Measurements from ENCODE around the gene PTCHD1. TPM values are rescaled to one million over a fixed set of nuclear protein-coding genes. Genes with fewer than 3 reads are reported as not detected.

Gene PTCHD1
- total RNA-seq, 4 donors from 2014 or later: 7.8 to 24.8 (median 9.6) TPM

DNA sequence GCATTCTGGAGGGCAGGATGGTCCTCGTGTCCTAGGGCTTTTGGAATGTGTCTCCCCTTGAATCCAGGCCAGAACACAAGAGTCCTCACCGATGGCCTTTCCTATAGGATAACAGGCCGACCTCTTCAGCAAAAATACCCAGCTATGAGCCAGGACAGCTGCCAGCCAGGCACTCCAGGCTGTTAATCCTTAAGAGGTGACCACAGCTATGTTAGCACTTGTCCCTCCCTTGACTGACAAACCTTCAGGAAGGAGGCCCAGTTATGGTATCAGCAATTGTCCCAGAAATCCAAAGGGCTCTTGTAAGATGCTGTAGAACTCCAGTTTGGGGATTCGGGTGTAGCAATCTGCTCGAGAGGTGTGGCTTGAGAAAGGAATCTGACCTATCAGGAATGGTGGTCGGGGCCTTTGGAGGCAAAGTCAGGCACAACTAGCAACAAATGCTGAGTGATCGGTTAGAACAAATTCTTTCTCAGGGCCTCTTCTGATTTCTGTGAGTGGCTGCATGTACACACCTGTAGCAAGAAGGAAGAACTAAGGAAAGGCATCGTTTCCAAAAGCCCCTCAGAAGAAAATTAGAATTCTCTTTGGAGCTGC lies 54.6 kb downstream of the PTCHD1 start:
- TF ChIP-seq, protein P1, sequence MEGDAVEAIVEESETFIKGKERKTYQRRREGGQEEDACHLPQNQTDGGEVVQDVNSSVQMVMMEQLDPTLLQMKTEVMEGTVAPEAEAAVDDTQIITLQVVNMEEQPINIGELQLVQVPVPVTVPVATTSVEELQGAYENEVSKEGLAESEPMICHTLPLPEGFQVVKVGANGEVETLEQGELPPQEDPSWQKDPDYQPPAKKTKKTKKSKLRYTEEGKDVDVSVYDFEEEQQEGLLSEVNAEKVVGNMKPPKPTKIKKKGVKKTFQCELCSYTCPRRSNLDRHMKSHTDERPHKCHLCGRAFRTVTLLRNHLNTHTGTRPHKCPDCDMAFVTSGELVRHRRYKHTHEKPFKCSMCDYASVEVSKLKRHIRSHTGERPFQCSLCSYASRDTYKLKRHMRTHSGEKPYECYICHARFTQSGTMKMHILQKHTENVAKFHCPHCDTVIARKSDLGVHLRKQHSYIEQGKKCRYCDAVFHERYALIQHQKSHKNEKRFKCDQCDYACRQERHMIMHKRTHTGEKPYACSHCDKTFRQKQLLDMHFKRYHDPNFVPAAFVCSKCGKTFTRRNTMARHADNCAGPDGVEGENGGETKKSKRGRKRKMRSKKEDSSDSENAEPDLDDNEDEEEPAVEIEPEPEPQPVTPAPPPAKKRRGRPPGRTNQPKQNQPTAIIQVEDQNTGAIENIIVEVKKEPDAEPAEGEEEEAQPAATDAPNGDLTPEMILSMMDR (IDR thresholded peaks at IDR 0.05): no peak
- TF ChIP-seq POLR2A (IDR thresholded peaks at IDR 0.05) (no peak), EP300 (IDR thresholded peaks at IDR 0.05) (no peak), POLR2AphosphoS5 (IDR thresholded peaks at IDR 0.05) (no peak)
- Histone ChIP-seq H3K4me1 (peaks cover 0 to 36% (median 0%) of the 10 kb centered on the region in 3 donors), H3K36me3 (no peaks in the 10 kb centered on the region), H3K27ac (no peak overlapping the region), H3K4me3 (no peak overlapping the region), H3K27me3 (no peaks in the 10 kb centered on the region), H3K9me3 (no peaks in the 10 kb centered on the region)
- WGBS, 2 donors (ENCODE audit: low coverage in 1 of 2): 85% methylated on average over 4 of the region's 8 CpGs; no CpG with 5 or more reads in 1 of the 2 donors
- ATAC-seq: no peak

DNA sequence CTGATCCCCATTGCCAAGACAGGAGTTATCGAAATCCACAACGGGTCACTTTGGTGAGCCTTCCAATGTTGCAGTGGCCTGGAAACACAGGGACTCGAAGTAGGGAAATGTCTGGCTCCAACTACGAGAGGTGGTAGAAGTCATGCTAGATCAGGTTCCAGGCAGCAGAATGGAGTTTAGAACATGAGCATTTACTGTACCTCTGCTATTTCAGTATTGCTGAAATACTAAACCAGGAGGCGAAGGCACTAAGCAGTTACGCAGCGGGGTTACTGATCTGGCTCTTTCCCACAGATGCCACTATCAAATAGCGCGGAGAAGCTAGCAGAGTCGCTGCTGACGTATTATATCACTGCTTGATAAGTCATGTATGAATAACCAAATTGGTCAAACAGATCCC lies 56.3 kb downstream of the PTCHD1 start:
- Histone ChIP-seq H3K9me3 (no peaks in the 10 kb centered on the region), H3K4me1 (peaks cover 0 to 19% (median 0%) of the 10 kb centered on the region in 3 donors), H3K36me3 (no peaks in the 10 kb centered on the region), H3K4me3 (no peak overlapping the region), H3K27me3 (no peaks in the 10 kb centered on the region), H3K27ac (no peak overlapping the region)
- TF ChIP-seq POLR2A (IDR thresholded peaks at IDR 0.05) (no peak), POLR2AphosphoS5 (IDR thresholded peaks at IDR 0.05) (no peak), EP300 (IDR thresholded peaks at IDR 0.05) (no peak)
- TF ChIP-seq, protein P1 (IDR thresholded peaks at IDR 0.05): no peak
- ATAC-seq: no peak
- 85 to 90% methylated on average over 2 to 8 of the region's 11 CpGs for WGBS, 2 donors (ENCODE audit: low coverage in 1 of 2)

DNA sequence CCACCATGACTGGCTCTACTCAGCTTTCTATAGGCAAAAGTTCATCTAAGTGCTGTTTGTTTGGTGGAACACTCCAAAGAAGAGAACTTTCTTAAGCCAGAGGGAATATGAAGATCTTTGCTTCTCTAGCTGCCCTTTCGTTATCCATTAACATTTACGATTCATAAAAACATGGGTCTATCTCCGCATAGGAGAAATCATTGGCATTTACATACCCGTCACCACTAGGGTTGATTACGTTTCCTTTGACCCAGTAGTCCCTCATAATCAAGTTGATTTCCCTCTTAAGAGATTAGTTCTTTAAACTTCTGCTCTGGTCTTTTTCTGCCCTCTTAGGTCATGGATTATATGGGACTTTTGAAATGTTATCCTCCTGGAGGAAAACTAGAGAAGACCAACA lies 57.5 kb downstream of the PTCHD1 start:
- no peak for ATAC-seq
- no peak for TF ChIP-seq POLR2A (IDR thresholded peaks at IDR 0.05)
- no peak for TF ChIP-seq EP300 (IDR thresholded peaks at IDR 0.05)
- TF ChIP-seq, protein P1 (IDR thresholded peaks at IDR 0.05): no peak
- Histone ChIP-seq H3K4me3 (no peak overlapping the region), H3K4me1 (peaks cover 0 to 7% (median 0%) of the 10 kb centered on the region in 3 donors), H3K9me3 (no peaks in the 10 kb centered on the region), H3K27me3 (no peaks in the 10 kb centered on the region), H3K36me3 (no peaks in the 10 kb centered on the region), H3K27ac (no peak overlapping the region)
- 70 to 87% methylated on average over 5 of the region's 5 CpGs for WGBS, 2 donors (ENCODE audit: low coverage in 1 of 2)

DNA sequence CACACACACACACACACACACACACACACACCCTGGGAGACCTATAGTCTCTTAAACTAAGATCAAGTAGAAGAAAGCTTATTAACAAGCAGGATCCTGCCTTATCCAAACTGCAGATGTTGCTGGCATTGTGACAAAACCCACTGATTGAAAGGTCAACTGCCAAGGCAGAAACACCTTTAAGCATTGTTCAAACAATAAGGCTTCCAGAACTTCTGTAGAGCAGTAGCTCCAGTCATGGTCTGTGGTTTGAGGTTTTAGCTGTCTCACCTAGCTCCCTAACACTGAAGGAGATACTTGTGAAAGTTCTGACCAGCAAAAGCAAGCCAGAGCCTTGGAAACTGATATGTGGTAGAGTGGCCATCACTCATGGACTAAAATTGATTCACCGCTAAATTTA lies 59.8 kb downstream of the PTCHD1 start:
- Histone ChIP-seq H3K27ac (no peak overlapping the region), H3K36me3 (no peaks in the 10 kb centered on the region), H3K4me1 (no peaks in the 10 kb centered on the region), H3K9me3 (no peaks in the 10 kb centered on the region), H3K4me3 (no peak overlapping the region), H3K27me3 (no peaks in the 10 kb centered on the region)
- WGBS, 2 donors (ENCODE audit: low coverage in 1 of 2): no CpG with 5 or more reads among the region's 1 CpG
- ATAC-seq: no peak
- TF ChIP-seq, protein P1 (IDR thresholded peaks at IDR 0.05): no peak
- TF ChIP-seq POLR2A (IDR thresholded peaks at IDR 0.05) (no peak), EP300 (IDR thresholded peaks at IDR 0.05) (no peak), POLR2AphosphoS5 (IDR thresholded peaks at IDR 0.05) (no peak)

DNA sequence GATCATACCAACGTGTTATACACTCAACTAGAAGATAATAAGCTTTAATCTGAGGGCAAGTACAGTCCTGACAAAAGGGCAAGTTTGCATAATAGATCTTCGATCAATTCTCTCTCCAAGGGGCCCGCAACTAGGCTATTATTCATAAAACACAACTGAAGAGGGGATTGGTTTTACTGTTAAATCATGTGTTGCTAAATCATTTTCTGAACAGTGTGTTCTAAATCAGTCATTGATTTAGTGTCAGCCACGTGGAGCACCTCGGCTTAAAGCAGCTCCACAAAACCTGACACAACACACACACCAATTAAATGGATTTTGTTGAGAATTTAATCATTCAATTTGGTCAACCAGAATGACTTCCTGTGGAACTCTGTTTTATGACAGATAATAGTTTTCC lies 61.6 kb downstream of the PTCHD1 start:
- Histone ChIP-seq H3K4me3 (no peak overlapping the region), H3K36me3 (no peaks in the 10 kb centered on the region), H3K27me3 (no peaks in the 10 kb centered on the region), H3K9me3 (no peaks in the 10 kb centered on the region), H3K27ac (no peak overlapping the region), H3K4me1 (no peaks in the 10 kb centered on the region)
- TF ChIP-seq POLR2A (IDR thresholded peaks at IDR 0.05): no peak
- TF ChIP-seq, protein P1 (IDR thresholded peaks at IDR 0.05): no peak
- TF ChIP-seq POLR2AphosphoS5 (IDR thresholded peaks at IDR 0.05): no peak
- no peak for TF ChIP-seq EP300 (IDR thresholded peaks at IDR 0.05)
- WGBS, 2 donors (ENCODE audit: low coverage in 1 of 2): 76% methylated on average over 5 of the region's 5 CpGs; no CpG with 5 or more reads in 1 of the 2 donors
- ATAC-seq: no peak

Data from gastroesophageal sphincter (tissue), 4 donors.